K562 (cell line): ENCODE data around the gene RNF207. TPM values are rescaled to one million over a fixed set of nuclear protein-coding genes. Genes with fewer than 3 reads are reported as not detected.

Source experiments
- AFF4 ChIP-seq: sonication (generic); formaldehyde crosslinking; IDR thresholded peaks from 2 replicates; pipeline ENCODE4 v1.8.0; 2023; ENCODE audit warnings: mild to moderate bottlenecking, missing genetic modification reagents
- CEBPB ChIP-seq: fragments of 450-650 bp; IDR thresholded peaks from 2 replicates; pipeline ENCODE4 v1.6.1; 2016; ENCODE audit warnings: missing genetic modification characterization, missing compliant biosample characterization
- HDAC2 ChIP-seq: fragments of 450-650 bp; IDR thresholded peaks from 2 replicates; pipeline ENCODE4 v1.6.1; 2016; ENCODE audit warnings: mild to moderate bottlenecking
- STAT5A ChIP-seq: IDR thresholded peaks from 2 replicates; pipeline ENCODE4 v1.6.1; 2012; ENCODE audit warnings: low read length, inconsistent platforms, borderline replicate concordance
- polyA plus RNA-seq, 8 experiments: library from polyadenylated mRNA; depleted of rRNA in 4 of 8; stranded (reverse) in 5 of 8; unstranded in 3 of 8; fragments of >200 nt; fragmentation: Nextera tagmentation in 2 of 8; fragmentation: Illumina TruSeq in 1 of 8; extraction: Ambion mirVana in 2 of 8; extraction: Trizol in 1 of 8; gene quantifications; 2 replicates each; pipeline versions ENCODE4 v1.2.1 to v1.2.3, GENCODE V29; 2011 to 2014; ENCODE audit warnings: inconsistent platforms in 1 of 8, missing spikeins in 1 of 8
- total RNA-seq, 7 experiments: library from RNA; depleted of rRNA in 6 of 7; stranded (reverse); fragments of >200 nt in 6 of 7; fragmentation: Illumina TruSeq in 2 of 7; extraction: Trizol in 2 of 7; gene quantifications; 2 replicates each; pipeline versions ENCODE4 v1.2.1 to v1.2.3, GENCODE V29; 2011 to 2021; ENCODE audit warnings: low replicate concordance in 1 of 7

The RNF207 gene
- total and polyA plus RNA-seq, 9 of the 15 experiments (the other 6 are each of a cell fraction or from before 2014, with no cell fraction given): 2.7 to 30.6 (median 12.9) TPM

- TF ChIP-seq AFF4 (CRISPR knock-in tag) (no peak), STAT5A (no peak), HDAC2 (peak; percentile 42; the same call in 1 of the 2 replicates), CEBPB (peak; percentile 73)
These were observed 34.2 kb downstream of the RNF207 start (continued) for GRCh38 chr1:6239950-6240768.
